H1 (cell line): ENCODE data around the gene GYPC.
"Not testable (repeated sequence)": the region's sequence is repeated elsewhere in the genome, so short reads cannot be mapped to it uniquely, and the experiment has no call there.

Source experiments
- ATF2 ChIP-seq: IDR thresholded peaks from 2 replicates; pipeline ENCODE4 v1.6.1; 2012; ENCODE audit warnings: low read length, inconsistent platforms
- SIN3A ChIP-seq, 2 experiments: IDR thresholded peaks in 1 of 2; conservative IDR thresholded peaks in 1 of 2; 2 replicates each; pipeline ENCODE4 v1.6.1; 2011 to 2012; ENCODE audit warnings: low read length in 2 of 2, improper control_type of control experiment in 1 of 2, low read depth in 1 of 2, mild to moderate bottlenecking in 1 of 2
- SRF ChIP-seq: IDR thresholded peaks from 2 replicates; pipeline ENCODE4 v1.6.1; 2011; ENCODE audit warnings: mild to moderate bottlenecking, low read depth, low read length, moderate library complexity

- TF ChIP-seq SIN3A (conservative IDR thresholded peaks at IDR 0.05 in 1 of 2, IDR thresholded peaks at IDR 0.05 in 1 of 2; ENCODE audit: low read depth in 1 of 2, low read length in 2 of 2); SRF; ATF2: not testable (repeated sequence)
These were observed 32.6 kb downstream of the GYPC start for GRCh38 chr2:126688594-126688993.
